B cell (primary cell): Measurements from ENCODE around the gene PHC3. TPM values are rescaled to one million over a fixed set of nuclear protein-coding genes. Genes with fewer than 3 reads are reported as not detected.

Source experiments
- ATAC-seq: fragments of 200-7000 bp; cut with Tn5 transposase; one replicate; pipeline ENCODE4 v1.10.0; 2021; ENCODE audit warnings: low read depth, mild to moderate bottlenecking, moderate number of reproducible peaks, moderate library complexity
- CTCF ChIA-PET: fragments of 350-600 bp; sonication (Branson Sonifier 250); formaldehyde crosslinking; loops from one replicate; lab custom pipeline; 2021; ENCODE audit warnings: antibody characterized with exemption, inconsistent platforms; lab: Charles Lee
- POLR2A ChIA-PET: fragments of 350-600 bp; sonication (Branson Sonifier 250); formaldehyde crosslinking; loops from one replicate; lab custom pipeline; 2021; ENCODE audit warnings: antibody characterized with exemption; lab: Charles Lee
- DNase-seq: peaks from one replicate; pipeline ENCODE4 v3.0.0; 2013
- H2AFZ ChIP-seq: 2 replicates; pipeline ENCODE4 v1.6.1; 2012; ENCODE audit warnings: mild to moderate bottlenecking, low read depth, low read length; ENCODE audit not compliant: insufficient read depth, poor library complexity, severe bottlenecking
- H3K27ac ChIP-seq, 2 donors: 1 replicate in 1 of 2; 2 replicates in 1 of 2; pipeline ENCODE4 v1.5.1; 2012 to 2013; ENCODE audit warnings: low read length in 2 of 2, mild to moderate bottlenecking in 2 of 2, moderate library complexity in 1 of 2
- H3K27me3 ChIP-seq, 4 experiments: fragments of 200-600 bp in 1 of 4; sonication (generic) in 1 of 4; replicated peaks in 1 of 4; 1 replicate in 2 of 4; 2 replicates in 2 of 4; pipeline versions ENCODE4 v1.6.1 to v1.7.0; 2013 to 2016; ENCODE audit warnings: low read length in 3 of 4, mild to moderate bottlenecking in 2 of 4, mixed read lengths in 1 of 4, moderate library complexity in 1 of 4; ENCODE audit not compliant: insufficient read depth in 4 of 4, control insufficient read depth in 3 of 4; ENCODE audit errors: control extremely low read depth in 1 of 4
- H3K36me3 ChIP-seq, 2 experiments: replicated peaks in 1 of 2; 1 replicate in 1 of 2; 2 replicates in 1 of 2; pipeline versions ENCODE4 v1.6.1 to v1.7.1; 2013; ENCODE audit warnings: low read length in 1 of 2; ENCODE audit not compliant: insufficient read depth in 2 of 2, control insufficient read depth in 1 of 2; ENCODE audit errors: control extremely low read depth in 1 of 2, extremely low read depth in 1 of 2
- H3K4me1 ChIP-seq, 2 donors: fragments of 200-600 bp in 1 of 2; sonication (generic) in 1 of 2; 1 replicate in 1 of 2; 2 replicates in 1 of 2; pipeline versions ENCODE4 v1.5.1 to v1.6.1; 2013 to 2017; ENCODE audit warnings: low read length in 2 of 2; ENCODE audit not compliant: control insufficient read depth in 2 of 2, insufficient read depth in 2 of 2
- H3K4me2 ChIP-seq: replicated peaks from 2 replicates; pipeline ENCODE3; 2012; ENCODE audit warnings: mild to moderate bottlenecking, low read depth, low read length; ENCODE audit not compliant: poor library complexity, severe bottlenecking
- H3K4me3 ChIP-seq, 5 experiments: fragments of 200-600 bp in 1 of 5; sonication (generic) in 1 of 5; 1 replicate in 3 of 5; 2 replicates in 2 of 5; pipeline versions ENCODE4 v1.5.1 to v1.7.0; 2011 to 2016; ENCODE audit warnings: low read length in 4 of 5, mild to moderate bottlenecking in 4 of 5, low read depth in 2 of 5, control low read depth in 1 of 5, moderate library complexity in 1 of 5; ENCODE audit not compliant: insufficient read depth in 1 of 5; ENCODE audit errors: control extremely low read depth in 1 of 5, extremely low read depth in 1 of 5
- H3K79me2 ChIP-seq: fragments of 200-600 bp; sonication (generic); one replicate; pipeline ENCODE4 v1.6.0; 2016; ENCODE audit warnings: low read length; ENCODE audit not compliant: control insufficient read depth, insufficient read depth
- H3K9ac ChIP-seq: fragments of 200-600 bp; sonication (generic); 2 replicates; pipeline ENCODE4 v1.6.1; 2017; ENCODE audit warnings: mild to moderate bottlenecking, low read length, moderate library complexity
- H3K9me3 ChIP-seq, 3 donors: one replicate each; pipeline versions ENCODE4 v1.6.1 to v1.7.1; 2013; ENCODE audit warnings: low read length in 2 of 3; ENCODE audit not compliant: control insufficient read depth in 2 of 3, insufficient read depth in 1 of 3; ENCODE audit errors: control extremely low read depth in 1 of 3
- H4K20me1 ChIP-seq: 2 replicates; pipeline ENCODE4 v1.6.0; 2012; ENCODE audit warnings: mild to moderate bottlenecking, low read length; ENCODE audit not compliant: insufficient read depth, control insufficient read depth, poor library complexity, severe bottlenecking
- H3K27ac Mint-ChIP-seq: one replicate; pipeline ENCODE4 v1.8.0; 2021; ENCODE audit warnings: mixed read lengths
- H3K27me3 Mint-ChIP-seq: one replicate; pipeline ENCODE4 v1.8.0; 2021; ENCODE audit warnings: mixed read lengths
- H3K4me1 Mint-ChIP-seq: one replicate; pipeline ENCODE4 v1.8.0; 2021; ENCODE audit warnings: mixed read lengths
- H3K4me3 Mint-ChIP-seq: one replicate; pipeline ENCODE4 v1.8.0; 2021; ENCODE audit warnings: mixed read lengths
- H3K9me3 Mint-ChIP-seq: one replicate; pipeline ENCODE4 v1.8.0; 2022; ENCODE audit warnings: mixed read lengths; ENCODE audit not compliant: insufficient read depth
- CTCF ChIP-seq: fragments of 200-600 bp; IDR thresholded peaks from one replicate; pipeline ENCODE4 v1.8.0; 2022; ENCODE audit warnings: antibody characterized with exemption, mild to moderate bottlenecking
- EZH2 ChIP-seq: IDR thresholded peaks from 2 replicates; pipeline ENCODE4 v1.6.1; 2012; ENCODE audit warnings: borderline replicate concordance, low read depth, mild to moderate bottlenecking, moderate library complexity, low read length; ENCODE audit not compliant: insufficient read depth, poor library complexity, severe bottlenecking
- WGBS: methylation state at CpG from one replicate; pipeline ENCODE4 v1.1.5; 2013; ENCODE audit warnings: missing lambda C conversion rate; ENCODE audit not compliant: insufficient coverage; 5-methylcytosine and 5-hydroxymethylcytosine counted together
- intact Hi-C: fragments of 100-400 bp; cut with micrococcal nuclease; formaldehyde crosslinking; loops from one replicate; pipeline ENCODE4 v1.10.0; 2022
- polyA plus RNA-seq: library from polyadenylated mRNA; depleted of rRNA; stranded (reverse); fragments of >200 nt; gene quantifications from 2 replicates; pipeline ENCODE4 v1.2.3, GENCODE V29; 2012
- total RNA-seq, 2 donors: library from RNA; stranded (reverse); fragments of 120-200 nt in 1 of 2; gene quantifications; 1 replicate in 1 of 2; 2 replicates in 1 of 2; pipeline versions ENCODE4 v1.2.3 to v1.2.4, GENCODE V29; 2013 to 2022

PHC3 gene
- total and polyA plus RNA-seq, 2 donors (not counting 1 experiment from before 2014, with no cell fraction given), result 51.8 to 159 TPM

GRCh38 chr3:170078620-170079281 lies 102.8 kb downstream of the PHC3 start:
- no peak overlapping the region for H3K27ac Mint-ChIP-seq
- Histone ChIP-seq H3K27me3 (no peaks in the 10 kb centered on the region), H4K20me1 (no peaks in the 10 kb centered on the region), H3K4me2 (no peak overlapping the region), H2AFZ (no peak overlapping the region), H3K9ac (no peak overlapping the region), H3K4me1 (peaks cover 0 to 3% of the 10 kb centered on the region in 2 donors), H3K36me3 (peaks cover 5 to 9% of the 10 kb centered on the region in 2 experiments), H3K27ac (no peak overlapping the region), H3K9me3 (no peaks in the 10 kb centered on the region), H3K4me3 (no peak overlapping the region), H3K79me2 (peaks cover 10% of the 10 kb centered on the region)
- ATAC-seq (no peak), DNase-seq (no peak)
- H3K4me3 Mint-ChIP-seq, result no peak overlapping the region
- POLR2A ChIA-PET, result no interaction called here
- no peaks in the 10 kb centered on the region for H3K9me3 Mint-ChIP-seq
- intact Hi-C loops, result no loop called here
- no peaks in the 10 kb centered on the region for H3K27me3 Mint-ChIP-seq
- TF ChIP-seq CTCF (no peak), EZH2 (no peak)
- H3K4me1 Mint-ChIP-seq, result peaks cover 14% of the 10 kb centered on the region
- WGBS, result 91% methylated on average over 9 of the region's 13 CpGs
- CTCF ChIA-PET, result interaction anchor here (1.1 to 1.3 kb wide), 2 partner anchors 147 to 216 kb away, joined by 3 to 4 read pairs; no protein-coding TSS in a partner anchor

- intact Hi-C loops, result no loop called here
- Mint-ChIP-seq H3K4me1 (peaks cover 8% of the 10 kb centered on the region), H3K27me3 (no peaks in the 10 kb centered on the region), H3K4me3 (no peak overlapping the region), H3K9me3 (no peaks in the 10 kb centered on the region), H3K27ac (no peak overlapping the region)
- Histone ChIP-seq H3K4me2 (no peak overlapping the region), H4K20me1 (no peaks in the 10 kb centered on the region), H3K4me3 (no peak overlapping the region), H3K9me3 (peaks cover 0 to 2% (median 0%) of the 10 kb centered on the region in 3 donors), H3K27me3 (no peaks in the 10 kb centered on the region), H3K9ac (no peak overlapping the region), H3K36me3 (peaks cover 0 to 5% of the 10 kb centered on the region in 2 experiments), H3K4me1 (peaks cover 0 to 3% of the 10 kb centered on the region in 2 donors), H2AFZ (no peak overlapping the region), H3K79me2 (peaks cover 10% of the 10 kb centered on the region), H3K27ac (no peak overlapping the region)
- CTCF ChIA-PET, result no interaction called here
- DNase-seq (no peak), ATAC-seq (no peak)
- TF ChIP-seq EZH2, result no peak
- TF ChIP-seq CTCF, result no peak
- POLR2A ChIA-PET, result no interaction called here
- WGBS, result 79% methylated on average over 7 of the region's 10 CpGs
Measured at GRCh38 chr3:170077361-170077760, 104.2 kb downstream of the PHC3 start.
